Measurements from ENCODE around the gene CHD6. TPM values are rescaled to one million over a fixed set of nuclear protein-coding genes. Genes with fewer than 3 reads are reported as not detected.

The CHD6 gene
- total RNA-seq, 1 experiment from 2014 or later: 51.1 TPM

- Histone ChIP-seq H3K4me2 (no peak overlapping the region), H3K4me1 (replicated peaks; ENCODE audit: insufficient read depth) (peaks cover 37% of the 10 kb centered on the region), H3K27me3 (ENCODE audit: insufficient read depth, low read depth) (no peaks in the 10 kb centered on the region), H3K27ac (no peak overlapping the region), H3K36me3 (ENCODE audit: low read depth) (no peaks in the 10 kb centered on the region), H3K4me3 (no peak overlapping the region), H2AFZ (no peak overlapping the region), H3F3A (ENCODE audit: insufficient read depth, low read depth) (peaks cover 9% of the 10 kb centered on the region; the same call in 1 of the 2 replicates), H3K9me3 (ENCODE audit: insufficient read depth, low read depth) (peaks cover 4% of the 10 kb centered on the region; the same call in 1 of the 2 replicates), H4K20me1 (ENCODE audit: insufficient read depth) (no peaks in the 10 kb centered on the region), H3K79me2 (ENCODE audit: low read depth) (no peaks in the 10 kb centered on the region), H3K9me2 (ENCODE audit: insufficient read depth) (no peaks in the 10 kb centered on the region)
- no peak for TF ChIP-seq CTCF (conservative IDR thresholded peaks at IDR 0.05)
- no peak for TF ChIP-seq EZH2 (IDR thresholded peaks at IDR 0.05; ENCODE audit: low read depth)
- ChIA-PET CTCF (no interaction called here), POLR2A (ENCODE audit: unreplicated experiment) (no interaction called here)
- no TSS peak for BruUV-seq (replicated peaks)
- intact Hi-C loops (cut with micrococcal nuclease; ENCODE audit: unreplicated experiment): no loop called here
- peak in 1 of 2 experiments; percentile 25 for DNase-seq
Measured at GRCh38 chr20:41645372-41645771, 27.2 kb upstream of the CHD6 start.

DNA sequence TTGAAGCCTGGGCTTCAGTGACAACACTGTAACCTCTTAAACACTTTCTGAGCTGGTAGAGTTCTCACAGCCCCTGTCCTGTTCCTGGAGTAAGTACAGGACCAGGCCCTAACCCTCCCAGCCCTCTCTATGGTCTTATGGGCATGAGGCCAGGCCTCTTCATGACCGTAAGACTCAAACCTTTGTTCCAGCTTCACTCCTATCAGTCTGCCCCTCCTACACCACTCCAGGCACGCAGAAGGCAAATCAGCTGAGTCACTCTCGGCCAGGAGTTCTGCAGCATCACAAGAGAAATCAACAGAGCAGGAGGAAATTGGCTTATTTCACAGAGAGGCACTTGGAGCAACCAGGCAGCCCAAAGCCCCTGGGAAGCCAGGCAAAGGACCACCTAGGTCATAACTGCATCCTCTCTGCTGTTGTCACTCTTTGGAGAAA, 25.3 kb upstream of the CHD6 start:
- Histone ChIP-seq H3K9me2 (ENCODE audit: insufficient read depth) (no peaks in the 10 kb centered on the region), H3F3A (ENCODE audit: insufficient read depth, low read depth) (no peaks in the 10 kb centered on the region), H3K36me3 (ENCODE audit: low read depth) (no peaks in the 10 kb centered on the region), H3K4me3 (no peak overlapping the region), H4K20me1 (ENCODE audit: insufficient read depth) (no peaks in the 10 kb centered on the region), H3K27ac (peak overlapping the region; percentile 44), H3K79me2 (ENCODE audit: low read depth) (no peaks in the 10 kb centered on the region), H3K27me3 (ENCODE audit: insufficient read depth, low read depth) (peaks cover 3% of the 10 kb centered on the region; the same call in 1 of the 2 replicates), H3K4me2 (peak overlapping the region; percentile 54), H3K4me1 (replicated peaks; ENCODE audit: insufficient read depth) (peaks cover 22% of the 10 kb centered on the region), H3K9me3 (ENCODE audit: insufficient read depth, low read depth) (peaks cover 4% of the 10 kb centered on the region; the same call in 1 of the 2 replicates), H2AFZ (peak overlapping the region; percentile 74)
- intact Hi-C loops (cut with micrococcal nuclease; ENCODE audit: unreplicated experiment): loop anchor here (1.0 kb wide), 1 partner anchor 25 kb away; the partner anchor contains the start of gene CHD6
- TF ChIP-seq EZH2 (IDR thresholded peaks at IDR 0.05; ENCODE audit: low read depth) (no peak), CTCF (conservative IDR thresholded peaks at IDR 0.05) (no peak)
- peak; percentile 80 to 83 for DNase-seq
- POLR2A ChIA-PET (ENCODE audit: unreplicated experiment): interaction anchor here (0.5 kb wide), 2 partner anchors 25 to 303 kb away, joined by 9 to 22 read pairs; partner anchors contain the start of genes CHD6 and LPIN3
- CTCF ChIA-PET: interaction anchor here (0.7 kb wide), 1 partner anchor 25 kb away, joined by 6 read pairs; the partner anchor contains the start of gene CHD6
- BruUV-seq (replicated peaks): no TSS peak

GRCh38 chr20:41639630-41640029, 21.5 kb upstream of the CHD6 start:
- H3K9me2 ChIP-seq (ENCODE audit: insufficient read depth): no peaks in the 10 kb centered on the region
- no peaks in the 10 kb centered on the region for H3K36me3 ChIP-seq (ENCODE audit: low read depth)
- no peak overlapping the region for H3K4me2 ChIP-seq
- H3F3A ChIP-seq (ENCODE audit: insufficient read depth, low read depth): no peaks in the 10 kb centered on the region
- intact Hi-C loops (cut with micrococcal nuclease; ENCODE audit: unreplicated experiment): no loop called here
- CTCF ChIA-PET: no interaction called here
- no TSS peak for BruUV-seq (replicated peaks)
- peaks cover 38% of the 10 kb centered on the region for H3K27me3 ChIP-seq (ENCODE audit: insufficient read depth, low read depth)
- no peaks in the 10 kb centered on the region for H3K79me2 ChIP-seq (ENCODE audit: low read depth)
- H3K27ac ChIP-seq: no peak overlapping the region
- H4K20me1 ChIP-seq (ENCODE audit: insufficient read depth): no peaks in the 10 kb centered on the region
- peaks cover 17% of the 10 kb centered on the region for H3K4me1 ChIP-seq (replicated peaks; ENCODE audit: insufficient read depth)
- no peak for TF ChIP-seq EZH2 (IDR thresholded peaks at IDR 0.05; ENCODE audit: low read depth)
- TF ChIP-seq CTCF (conservative IDR thresholded peaks at IDR 0.05): no peak
- no peak overlapping the region for H3K4me3 ChIP-seq
- POLR2A ChIA-PET (ENCODE audit: unreplicated experiment): no interaction called here
- H2AFZ ChIP-seq: no peak overlapping the region
- DNase-seq: no peak
- peaks cover 4% of the 10 kb centered on the region; the same call in 1 of the 2 replicates for H3K9me3 ChIP-seq (ENCODE audit: insufficient read depth, low read depth)

Measured in PC-9 (cell line).